IMR-90 (cell line): Measurements from ENCODE around the gene LYRM9.

Experiments used
- CEBPB ChIP-seq: IDR thresholded peaks from 2 replicates; pipeline ENCODE4 v1.6.1; 2012; ENCODE audit warnings: low read depth, low read length, improper control_type of control experiment
- CHD1 ChIP-seq: IDR thresholded peaks from 2 replicates; pipeline ENCODE4 v1.6.1; 2012; ENCODE audit warnings: low read depth, low read length, improper control_type of control experiment
- CTCF ChIP-seq: conservative IDR thresholded peaks from 2 replicates; pipeline ENCODE4 v1.5.1; 2012; ENCODE audit warnings: mild to moderate bottlenecking, low read depth, low read length, improper control_type of control experiment
- FOS ChIP-seq: fragments of 150-350 bp; IDR thresholded peaks from 2 replicates; pipeline ENCODE4 v1.6.1; 2016; ENCODE audit warnings: low read depth, low read length
- MXI1 ChIP-seq: IDR thresholded peaks from 2 replicates; pipeline ENCODE4 v1.6.1; 2012; ENCODE audit warnings: low read depth, mild to moderate bottlenecking, low read length, moderate library complexity, borderline replicate concordance
- NFE2L2 ChIP-seq: fragments of 150-350 bp; IDR thresholded peaks from 2 replicates; pipeline ENCODE4 v1.6.1; 2016; ENCODE audit warnings: low read depth, mild to moderate bottlenecking, low read length
- POLR2A ChIP-seq: IDR thresholded peaks from 2 replicates; pipeline ENCODE4 v1.6.1; 2012; ENCODE audit warnings: mild to moderate bottlenecking, low read depth, low read length
- RCOR1 ChIP-seq: IDR thresholded peaks from 2 replicates; pipeline ENCODE4 v1.6.1; 2012; ENCODE audit warnings: mild to moderate bottlenecking, low read length, improper control_type of control experiment; ENCODE audit not compliant: insufficient replicate concordance
- RFX5 ChIP-seq: IDR thresholded peaks from 2 replicates; pipeline ENCODE4 v1.8.0; 2012; ENCODE audit warnings: low read depth, mild to moderate bottlenecking, low read length, moderate library complexity
- SMC3 ChIP-seq: fragments of 150-350 bp; IDR thresholded peaks from 2 replicates; pipeline ENCODE4 v1.6.1; 2016; ENCODE audit warnings: low read depth, mild to moderate bottlenecking, antibody characterized with exemption, low read length, moderate library complexity

GRCh38 chr17:27855454-27855853 lies 37.7 kb downstream of the LYRM9 start:
- no peak for TF ChIP-seq CEBPB
- no peak for TF ChIP-seq FOS
- no peak for TF ChIP-seq CTCF
- TF ChIP-seq RFX5 = no peak
- TF ChIP-seq SMC3 = no peak
- TF ChIP-seq CHD1 = no peak
- no peak for TF ChIP-seq NFE2L2
- no peak for TF ChIP-seq POLR2A
- no peak for TF ChIP-seq MXI1
- TF ChIP-seq RCOR1 = no peak
